Endometrial microvascular endothelial cells (primary cell): ENCODE measurements around the gene OTUB1. TPM values are rescaled to one million over a fixed set of nuclear protein-coding genes. Genes with fewer than 3 reads are reported as not detected.

ENCODE experiments used
- in situ Hi-C: cut with HindIII; loops from 2 replicates; pipeline ENCODE4 v1.10.0; 2017; ENCODE audit warnings: low sequenced_read_pairs, low pct_unique_long_range_greater_than_20kb; ENCODE audit errors: inconsistent ontology term
- total RNA-seq: library from RNA; depleted of rRNA; stranded (reverse); fragments of >200 nt; gene quantifications from one replicate; pipeline ENCODE4 v1.2.3, GENCODE V29; 2015; ENCODE audit errors: inconsistent ontology term

OTUB1 gene
- total RNA-seq, 1 donor from 2014 or later, result 108 TPM

- in situ Hi-C loops, result no loop called here
These were observed 31.6 kb downstream of the OTUB1 start for GRCh38 chr11:64017945-64018224.

- in situ Hi-C loops, result no loop called here
These were observed 32.1 kb downstream of the OTUB1 start for GRCh38 chr11:64018310-64018709.

DNA sequence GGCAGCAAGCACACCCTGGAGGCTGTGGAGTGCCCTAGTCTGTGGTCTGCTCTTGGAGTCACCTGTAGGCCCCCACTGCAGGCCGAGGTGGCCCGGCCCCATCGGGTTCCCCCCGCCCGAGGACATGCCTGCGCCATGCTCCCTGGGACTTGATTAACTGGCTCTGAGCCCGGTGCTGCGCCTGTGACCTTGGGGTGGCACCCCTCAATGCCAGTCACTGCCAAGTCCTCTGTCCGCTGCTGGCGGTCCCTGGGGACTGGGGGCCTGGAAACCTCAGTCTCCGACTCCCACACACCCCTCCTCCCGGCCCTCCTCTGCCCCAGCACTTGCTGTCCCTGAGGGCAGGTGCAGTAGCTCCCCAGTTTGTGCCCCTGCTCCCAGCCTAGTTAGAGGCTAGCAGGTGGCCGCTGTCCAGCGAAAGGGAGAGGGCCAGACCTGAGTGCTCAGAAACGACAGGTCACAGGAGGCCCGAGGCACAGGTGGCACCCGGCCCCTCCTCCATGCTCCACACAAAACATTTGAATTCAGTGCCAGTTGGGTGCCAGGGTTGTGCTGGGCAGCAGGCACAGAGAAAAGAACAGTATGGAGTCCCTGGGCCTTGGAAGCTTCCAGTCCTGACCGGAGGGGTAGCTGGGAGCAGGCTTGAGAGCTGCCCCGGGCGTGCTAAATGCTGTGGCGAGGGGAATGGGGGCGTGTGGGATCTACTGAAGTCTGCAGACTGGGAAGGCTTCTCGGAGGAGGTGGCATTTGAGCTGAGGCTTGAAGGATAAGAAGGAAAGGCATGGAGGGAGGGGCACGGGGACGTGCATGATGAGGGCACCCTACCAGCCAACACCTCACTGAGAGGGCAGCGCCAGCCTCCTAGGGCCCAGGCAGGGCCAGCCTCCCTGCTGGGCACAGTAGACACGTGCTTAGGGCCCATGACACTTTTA is 33.1 kb downstream of the OTUB1 start:
- in situ Hi-C loops, result no loop called here

GRCh38 chr11:64020976-64021756 is 34.9 kb downstream of the OTUB1 start:
- in situ Hi-C loops, result no loop called here

- in situ Hi-C loops, result no loop called here
These were observed 35.5 kb downstream of the OTUB1 start for GRCh38 chr11:64021757-64022093.

DNA sequence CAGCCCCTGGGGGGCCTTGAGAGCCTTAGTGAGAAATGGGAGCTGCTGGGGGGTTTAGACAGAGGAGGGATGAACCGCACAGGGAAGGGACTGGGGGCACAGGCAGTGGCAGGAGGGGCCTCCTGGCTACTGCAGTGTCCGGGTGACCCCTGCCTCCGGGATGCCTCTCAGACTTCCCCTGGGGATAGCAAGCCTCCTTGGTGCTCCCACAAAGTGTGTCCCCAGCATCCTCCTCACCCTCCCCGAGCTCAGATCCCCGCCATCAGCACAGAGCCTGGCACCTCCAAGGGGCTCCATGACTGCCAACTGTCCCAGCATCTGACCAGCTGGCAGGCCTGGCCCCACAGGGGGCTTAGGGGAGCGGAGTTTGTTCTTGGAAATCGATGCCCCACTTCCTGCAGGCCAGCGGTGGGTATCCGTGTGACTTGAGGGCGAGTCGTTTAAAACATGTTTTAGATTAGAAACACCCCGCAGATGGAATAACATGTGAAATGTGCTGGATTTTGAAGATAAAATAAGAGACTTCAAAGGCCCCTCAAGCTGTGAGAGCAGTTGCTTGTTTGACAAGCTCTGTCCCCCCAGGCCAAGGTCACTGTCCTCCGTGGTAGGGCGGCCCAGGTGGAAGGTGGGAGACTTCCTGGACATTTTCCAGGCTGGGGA is 36.0 kb downstream of the OTUB1 start:
- in situ Hi-C loops, result no loop called here

DNA sequence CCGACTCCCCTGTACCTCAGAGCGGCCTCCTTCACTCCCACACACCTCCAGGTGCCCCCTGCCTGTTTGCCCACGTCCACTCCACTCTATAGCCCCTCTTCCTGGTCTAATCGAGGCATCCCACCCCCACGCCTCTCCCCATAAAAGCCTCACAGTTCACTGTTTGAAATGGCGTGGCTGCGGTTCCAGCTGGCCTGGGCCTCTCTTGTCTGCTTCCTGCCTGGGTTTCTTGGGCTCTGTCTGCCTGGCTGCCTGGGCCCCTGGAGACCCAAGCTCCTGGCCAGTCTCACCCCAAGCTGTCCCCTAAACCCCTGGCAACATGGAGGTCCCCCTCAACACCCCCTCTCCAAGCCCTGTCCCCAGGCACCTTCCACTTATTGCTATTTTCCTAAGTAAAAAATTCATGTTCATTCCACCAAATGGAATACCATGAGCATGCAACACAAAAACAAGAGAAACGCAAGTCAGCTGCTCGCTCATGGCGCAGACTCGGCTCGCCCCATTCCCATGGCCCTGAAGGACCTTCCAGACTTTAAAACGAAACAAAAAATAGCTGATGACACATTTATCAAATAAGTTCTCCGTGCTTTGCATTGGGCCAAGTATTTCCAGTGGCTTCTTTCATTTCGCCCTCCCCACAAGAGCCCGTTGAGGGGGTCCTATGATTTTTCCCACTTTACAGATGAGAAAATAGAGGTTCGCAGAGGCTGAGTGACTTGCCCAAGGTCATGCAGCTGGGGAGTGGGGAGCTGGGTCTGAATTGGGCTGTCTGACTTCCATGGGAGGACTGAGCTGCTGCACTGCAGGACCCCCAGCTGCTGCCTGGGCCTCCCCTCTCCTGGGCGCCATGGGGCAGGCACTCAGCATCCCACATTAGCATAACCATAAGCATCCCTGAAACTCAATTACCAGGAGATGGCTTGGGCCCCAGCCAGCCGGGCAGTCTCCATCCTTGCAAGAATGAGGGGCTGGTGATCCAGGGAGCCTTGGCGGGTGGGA is 37.8 kb downstream of the OTUB1 start:
- in situ Hi-C loops, result no loop called here

- in situ Hi-C loops, result no loop called here
These were observed 39.0 kb downstream of the OTUB1 start for GRCh38 chr11:64025205-64025604.

GRCh38 chr11:64026575-64027205 is 40.5 kb downstream of the OTUB1 start:
- in situ Hi-C loops, result no loop called here

DNA sequence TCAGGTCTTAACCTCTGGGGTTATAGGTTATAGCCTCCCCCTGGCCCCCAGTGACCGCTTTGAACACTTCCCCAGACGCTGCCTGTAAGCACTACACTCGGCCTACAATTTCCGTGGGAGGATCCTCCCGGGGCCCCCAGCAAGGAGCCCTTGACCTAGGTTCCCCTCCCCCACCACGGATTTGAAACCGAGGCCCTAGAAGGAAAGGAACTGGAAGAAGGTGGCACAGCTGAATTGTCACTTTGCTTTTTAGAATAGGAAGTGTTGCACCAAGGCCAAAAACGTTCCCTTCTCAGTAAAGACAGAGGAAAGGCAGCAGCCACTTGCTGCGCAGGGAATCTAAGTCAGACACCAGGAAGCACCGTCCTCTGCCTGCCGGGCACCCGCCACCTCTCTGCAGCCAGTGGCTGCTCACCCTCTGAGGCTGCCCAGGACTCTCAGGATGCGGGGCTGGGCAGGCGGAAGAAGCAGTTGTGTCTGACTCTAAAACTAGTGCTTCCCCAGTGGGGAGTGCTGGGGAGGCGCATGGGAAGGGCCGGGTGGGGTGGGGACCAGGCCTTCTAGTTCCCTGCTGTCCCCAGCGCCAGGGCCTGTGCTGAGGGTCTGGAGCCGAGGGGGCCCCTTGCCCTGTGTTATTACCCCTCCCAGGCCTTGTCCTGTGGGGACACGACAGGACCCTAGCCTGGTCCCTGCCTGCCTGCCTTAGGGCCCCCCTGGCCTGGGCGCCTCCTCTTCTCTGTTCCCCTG is 41.6 kb downstream of the OTUB1 start:
- in situ Hi-C loops, result no loop called here

GRCh38 chr11:64028398-64029115 is 42.3 kb downstream of the OTUB1 start:
- in situ Hi-C loops, result no loop called here

- in situ Hi-C loops, result no loop called here
These were observed 43.5 kb downstream of the OTUB1 start for GRCh38 chr11:64029773-64030172.

DNA sequence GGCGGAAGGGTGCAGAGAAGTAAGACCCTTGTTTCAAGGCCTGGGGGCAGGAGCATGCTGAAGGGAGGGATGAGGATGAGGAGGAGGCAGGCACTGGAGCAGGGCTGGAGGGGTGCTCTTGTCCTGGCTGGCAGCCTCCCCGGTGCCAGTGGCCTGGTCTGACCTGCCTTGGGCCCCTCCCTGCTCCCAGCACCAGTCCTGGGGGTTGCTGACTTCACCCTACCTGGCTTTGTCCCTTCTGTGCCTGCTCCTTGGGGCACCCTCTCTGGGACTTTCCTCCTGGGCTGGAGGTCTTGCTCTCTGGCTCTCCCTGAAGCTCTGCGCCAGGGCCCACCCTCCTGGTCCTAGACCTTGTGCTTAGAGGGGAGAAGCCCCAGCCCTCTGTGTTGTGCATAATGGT is 44.8 kb downstream of the OTUB1 start:
- in situ Hi-C loops, result no loop called here

- in situ Hi-C loops, result no loop called here
These were observed 45.8 kb downstream of the OTUB1 start for GRCh38 chr11:64032050-64032449.

GRCh38 chr11:64034411-64034811 is 48.2 kb downstream of the OTUB1 start:
- in situ Hi-C loops, result no loop called here

GRCh38 chr11:64035081-64035524 is 48.9 kb downstream of the OTUB1 start:
- in situ Hi-C loops, result no loop called here

DNA sequence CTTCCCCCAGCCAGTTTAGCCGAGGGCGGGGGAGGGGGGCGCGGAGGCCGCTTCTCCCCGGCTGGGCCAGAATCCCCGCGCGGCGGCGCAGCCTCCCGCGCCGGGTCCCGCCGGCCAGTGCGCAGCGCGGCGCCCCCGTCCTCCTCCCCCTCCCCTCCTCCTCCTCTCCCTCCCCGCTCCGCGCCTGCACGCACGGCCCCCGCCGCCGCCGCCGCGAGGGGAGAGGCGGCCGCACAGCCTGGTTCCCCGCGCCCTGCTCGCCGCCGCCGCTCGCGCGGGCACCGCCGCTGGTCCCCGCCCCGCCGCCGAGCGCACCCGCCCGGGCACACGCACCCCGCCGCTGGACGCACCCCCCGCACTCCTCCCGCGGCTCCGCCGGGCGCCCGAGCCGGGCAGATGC is 49.3 kb downstream of the OTUB1 start, which contains the start of gene FLRT1:
TSS of gene FLRT1 (plus strand) at position 356 of the 400 bp plus-strand sequence. CDS start 80,337 bp downstream, outside the sequence.
- in situ Hi-C loops, result no loop called here
